Measurements from ENCODE around the gene HMCN1.

GRCh38 chr1:185921636-185922035, 187.4 kb downstream of the HMCN1 start:
- TF ChIP-seq POLR2AphosphoS5 (IDR thresholded peaks at IDR 0.05) (no peak), EZH2 (IDR thresholded peaks at IDR 0.05; ENCODE audit: borderline replicate concordance, insufficient read depth, low read length, poor library complexity, severe bottlenecking) (no peak)
